Measurements from ENCODE around the gene PDE4D. TPM values are rescaled to one million over a fixed set of nuclear protein-coding genes. Genes with fewer than 3 reads are reported as not detected.

The PDE4D gene
- total RNA-seq, 1 donor, result 12.7 TPM

- H3K4me3 ChIP-seq (ENCODE audit: low read depth, low read length), result no peak overlapping the region
- TF ChIP-seq, protein P1, sequence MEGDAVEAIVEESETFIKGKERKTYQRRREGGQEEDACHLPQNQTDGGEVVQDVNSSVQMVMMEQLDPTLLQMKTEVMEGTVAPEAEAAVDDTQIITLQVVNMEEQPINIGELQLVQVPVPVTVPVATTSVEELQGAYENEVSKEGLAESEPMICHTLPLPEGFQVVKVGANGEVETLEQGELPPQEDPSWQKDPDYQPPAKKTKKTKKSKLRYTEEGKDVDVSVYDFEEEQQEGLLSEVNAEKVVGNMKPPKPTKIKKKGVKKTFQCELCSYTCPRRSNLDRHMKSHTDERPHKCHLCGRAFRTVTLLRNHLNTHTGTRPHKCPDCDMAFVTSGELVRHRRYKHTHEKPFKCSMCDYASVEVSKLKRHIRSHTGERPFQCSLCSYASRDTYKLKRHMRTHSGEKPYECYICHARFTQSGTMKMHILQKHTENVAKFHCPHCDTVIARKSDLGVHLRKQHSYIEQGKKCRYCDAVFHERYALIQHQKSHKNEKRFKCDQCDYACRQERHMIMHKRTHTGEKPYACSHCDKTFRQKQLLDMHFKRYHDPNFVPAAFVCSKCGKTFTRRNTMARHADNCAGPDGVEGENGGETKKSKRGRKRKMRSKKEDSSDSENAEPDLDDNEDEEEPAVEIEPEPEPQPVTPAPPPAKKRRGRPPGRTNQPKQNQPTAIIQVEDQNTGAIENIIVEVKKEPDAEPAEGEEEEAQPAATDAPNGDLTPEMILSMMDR (IDR thresholded peaks at IDR 0.05; ENCODE audit: insufficient read depth, low read length), result no peak
- no peak for DNase-seq (ENCODE audit: low read depth)
Measured at GRCh38 chr5:59728356-59728755, 165.2 kb downstream of the PDE4D start.

- DNase-seq (ENCODE audit: low read depth), result no peak
- TF ChIP-seq, protein P1 (IDR thresholded peaks at IDR 0.05; ENCODE audit: insufficient read depth, low read length), result no peak
- H3K4me3 ChIP-seq (ENCODE audit: low read depth, low read length), result no peak overlapping the region
Measured at GRCh38 chr5:59727186-59727585, 166.3 kb downstream of the PDE4D start.

- TF ChIP-seq, protein P1 (IDR thresholded peaks at IDR 0.05; ENCODE audit: insufficient read depth, low read length), result no peak
- no peak for DNase-seq (ENCODE audit: low read depth)
- no peak overlapping the region for H3K4me3 ChIP-seq (ENCODE audit: low read depth, low read length)
Measured at GRCh38 chr5:59725392-59725767, 168.1 kb downstream of the PDE4D start.

- TF ChIP-seq, protein P1 (IDR thresholded peaks at IDR 0.05; ENCODE audit: insufficient read depth, low read length), result peak; percentile 66
- DNase-seq (ENCODE audit: low read depth), result peak; percentile 39
- no peak overlapping the region for H3K4me3 ChIP-seq (ENCODE audit: low read depth, low read length)
Measured at GRCh38 chr5:59724482-59725391, 168.8 kb downstream of the PDE4D start.

- no peak overlapping the region for H3K4me3 ChIP-seq (ENCODE audit: low read depth, low read length)
- DNase-seq (ENCODE audit: low read depth), result no peak
- TF ChIP-seq, protein P1 (IDR thresholded peaks at IDR 0.05; ENCODE audit: insufficient read depth, low read length), result no peak
Measured at GRCh38 chr5:59722874-59723273, 170.7 kb downstream of the PDE4D start.

DNA sequence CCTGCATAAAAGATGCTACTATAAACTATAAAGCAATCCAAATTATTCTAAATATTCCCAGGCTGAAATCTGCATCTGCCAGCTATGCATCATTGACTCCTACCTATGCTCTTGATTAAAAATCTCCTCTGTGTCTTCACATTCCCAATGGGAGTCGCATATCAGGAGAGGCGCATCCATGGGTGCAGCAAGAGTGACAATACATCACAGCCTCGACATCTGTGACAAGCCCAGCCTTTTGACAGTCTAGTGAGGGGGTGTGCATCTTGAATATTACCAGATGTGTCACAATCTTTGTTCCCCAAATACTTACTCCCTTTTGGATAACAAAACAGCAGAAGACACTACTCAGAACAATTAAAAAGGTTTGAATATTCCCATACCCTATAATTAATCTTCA is 171.8 kb downstream of the PDE4D start:
- no peak overlapping the region for H3K4me3 ChIP-seq (ENCODE audit: low read depth, low read length)
- no peak for DNase-seq (ENCODE audit: low read depth)
- TF ChIP-seq, protein P1 (IDR thresholded peaks at IDR 0.05; ENCODE audit: insufficient read depth, low read length), result no peak

Measured in fibroblast of the aortic adventitia (primary cell).